Left kidney (tissue), 2 donors: ENCODE data around the gene TRERF1. TPM values are rescaled to one million over a fixed set of nuclear protein-coding genes. Genes with fewer than 3 reads are reported as not detected.
A peak's percentile ranks its signal among the peaks of the same experiment; 100 is the strongest.
"Not testable (repeated sequence)": the region's sequence is repeated elsewhere in the genome, so short reads cannot be mapped to it uniquely, and the experiment has no call there.

Experiments
- DNase-seq: peaks from one replicate; pipeline ENCODE4 v3.0.0-alpha.2; 2013
- polyA plus RNA-seq: library from polyadenylated mRNA; unstranded; fragments of 120-200 nt; gene quantifications from one replicate; pipeline ENCODE4 v1.2.1, GENCODE V29; 2013; ENCODE audit not compliant: insufficient read length

Gene TRERF1
- polyA plus RNA-seq, 1 donor: 17.2 TPM

GRCh38 chr6:42450477-42451332 lies 1.0 kb downstream of the TRERF1 start:
- DNase-seq: no peak

- DNase-seq: no peak
Observed at GRCh38 chr6:42449917-42450476, 1.7 kb downstream of the TRERF1 start.

- DNase-seq: no peak
Observed at GRCh38 chr6:42448927-42449659, 2.6 kb downstream of the TRERF1 start.

GRCh38 chr6:42448391-42448790 lies 3.3 kb downstream of the TRERF1 start:
- no peak for DNase-seq

- DNase-seq: no peak
Observed at GRCh38 chr6:42446996-42447395, 4.7 kb downstream of the TRERF1 start.

GRCh38 chr6:42446370-42446769 lies 5.4 kb downstream of the TRERF1 start:
- DNase-seq: no peak

GRCh38 chr6:42445955-42446354 lies 5.8 kb downstream of the TRERF1 start:
- not testable (repeated sequence) for DNase-seq

- DNase-seq: no peak
Observed at GRCh38 chr6:42443312-42444060, 8.2 kb downstream of the TRERF1 start.

GRCh38 chr6:42441697-42442081 lies 10.0 kb downstream of the TRERF1 start:
- no peak for DNase-seq

GRCh38 chr6:42440778-42441696 lies 10.7 kb downstream of the TRERF1 start:
- DNase-seq: peak; percentile 67

- no peak for DNase-seq
Observed at GRCh38 chr6:42440027-42440426, 11.7 kb downstream of the TRERF1 start.

GRCh38 chr6:42436825-42437224 lies 14.9 kb downstream of the TRERF1 start:
- DNase-seq: no peak

- no peak for DNase-seq
Observed at GRCh38 chr6:42434237-42434636, 17.5 kb downstream of the TRERF1 start.

- no peak for DNase-seq
Observed at GRCh38 chr6:42433409-42433808, 18.3 kb downstream of the TRERF1 start.

GRCh38 chr6:42431877-42432276 lies 19.8 kb downstream of the TRERF1 start:
- no peak for DNase-seq

GRCh38 chr6:42431356-42431755 lies 20.4 kb downstream of the TRERF1 start:
- DNase-seq: no peak

- DNase-seq: no peak
Observed at GRCh38 chr6:42429836-42430235, 21.9 kb downstream of the TRERF1 start.

GRCh38 chr6:42429042-42429585 lies 22.6 kb downstream of the TRERF1 start:
- no peak for DNase-seq

- no peak for DNase-seq
Observed at GRCh38 chr6:42428326-42429041, 23.2 kb downstream of the TRERF1 start.

- DNase-seq: no peak
Observed at GRCh38 chr6:42427871-42428270, 23.9 kb downstream of the TRERF1 start.
